COLO829 (cell line): Measurements from ENCODE around the gene HOXB6.

Source experiments
- DNase-seq: peaks from one replicate; pipeline ENCODE4 v3.0.0; 2012; ENCODE audit warnings: low spot score

The HOXB6 gene

GRCh38 chr17:48565925-48566710 is 38.7 kb downstream of the HOXB6 start:
- DNase-seq: no peak

DNA sequence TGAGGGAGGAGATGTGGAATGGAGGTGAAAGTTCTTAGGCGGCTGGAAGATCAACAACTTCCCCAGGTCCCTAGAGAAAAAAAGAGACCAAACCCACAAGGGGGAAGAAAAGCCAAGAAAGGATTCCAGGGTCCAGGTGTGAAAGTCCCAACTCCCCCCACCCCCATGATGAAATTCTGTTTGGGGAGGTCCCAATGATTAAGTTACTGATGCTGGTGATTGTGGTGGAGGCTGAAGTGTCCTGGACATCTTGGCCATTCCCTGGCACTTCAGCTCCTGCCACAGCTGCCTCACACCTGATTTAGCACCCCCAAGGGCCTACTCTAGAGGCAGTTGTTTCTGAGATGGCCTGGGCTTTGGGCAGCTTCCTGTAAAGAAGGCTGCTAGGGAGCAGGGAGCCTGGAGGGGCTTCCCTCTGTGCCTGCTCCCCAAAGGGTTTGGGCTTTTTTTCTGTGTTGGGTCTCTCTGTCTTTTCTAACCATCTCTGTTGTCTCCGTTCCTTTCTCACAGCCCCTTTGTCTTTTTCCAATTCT is 39.7 kb downstream of the HOXB6 start:
- DNase-seq: no peak

DNA sequence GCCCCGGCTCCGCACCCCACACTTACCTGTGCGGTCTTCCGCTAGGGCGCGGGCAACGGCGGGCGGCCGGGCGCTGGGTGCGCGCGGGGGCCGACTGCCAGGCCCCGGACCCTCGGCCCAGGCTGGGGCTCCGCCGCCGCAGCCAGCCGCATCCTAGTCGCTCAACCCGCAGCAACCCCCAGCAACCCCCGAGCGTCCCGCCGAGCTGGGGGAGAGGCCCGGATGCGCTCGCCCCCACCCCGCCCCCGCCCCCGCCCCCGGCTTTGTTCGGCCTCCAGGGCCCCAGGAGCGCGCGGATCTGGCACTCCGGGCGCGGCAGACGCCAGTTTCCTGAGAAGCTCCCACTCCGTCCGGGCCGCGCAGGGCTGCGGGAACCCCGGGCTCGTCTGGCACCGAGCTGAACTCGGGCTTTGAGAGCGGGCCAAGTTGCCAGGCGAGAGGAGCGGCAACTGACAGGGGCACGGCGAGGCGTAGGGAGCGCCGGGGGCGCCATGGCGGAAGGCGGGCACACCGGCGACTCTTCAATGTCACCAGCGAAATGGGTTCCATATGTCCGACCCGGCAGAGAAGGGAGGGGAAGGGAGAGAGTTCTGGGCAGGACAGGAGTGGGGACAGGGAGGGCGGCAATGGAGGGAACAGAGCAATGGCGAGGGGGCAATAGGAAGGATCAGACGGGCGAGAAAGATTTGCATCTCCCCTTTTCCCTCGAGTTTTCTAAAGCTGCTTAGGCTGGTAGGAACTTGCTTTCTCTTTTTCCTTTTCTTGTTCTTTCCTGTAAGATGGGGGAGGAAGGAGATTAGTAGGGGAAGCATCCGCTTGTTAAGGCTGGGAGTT is 40.4 kb downstream of the HOXB6 start:
- no peak for DNase-seq

DNA sequence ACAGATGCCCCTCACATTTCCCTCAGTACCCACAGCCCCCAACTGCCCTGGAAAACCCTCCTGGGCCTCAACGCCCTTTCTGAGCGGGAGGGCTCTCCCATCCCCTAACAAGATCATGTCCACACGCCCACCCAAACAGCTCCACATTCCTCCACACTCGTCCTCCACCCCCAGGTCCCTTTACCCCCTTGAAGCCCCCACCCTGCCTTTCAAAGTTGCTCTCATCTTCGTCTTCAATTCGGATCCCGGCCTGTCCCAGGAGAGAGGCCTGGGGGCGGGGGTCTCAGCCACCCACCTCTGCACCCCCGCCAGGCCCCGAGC is 41.0 kb downstream of the HOXB6 start:
- DNase-seq: no peak

GRCh38 chr17:48563385-48563838 is 41.4 kb downstream of the HOXB6 start:
- no peak for DNase-seq

DNA sequence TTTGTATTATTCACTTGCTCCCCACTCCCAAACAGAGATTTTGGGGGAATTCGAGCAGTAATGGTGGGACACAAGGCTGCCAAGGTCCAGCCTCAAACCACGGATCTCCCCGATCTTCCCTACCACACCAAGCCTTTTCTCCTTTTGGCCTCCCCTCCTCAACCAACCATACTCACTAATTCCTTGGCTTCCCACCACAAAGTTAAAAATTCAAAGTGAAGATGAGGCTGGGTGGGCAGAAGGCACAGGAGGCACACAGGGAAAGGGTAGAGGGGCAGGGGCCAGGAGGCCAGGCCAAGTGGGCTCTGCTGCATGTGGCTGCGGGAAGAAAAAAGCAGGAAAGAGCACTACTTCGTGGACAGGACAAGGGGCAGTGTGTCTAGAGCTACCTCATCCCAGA is 41.9 kb downstream of the HOXB6 start:
- no peak for DNase-seq

DNA sequence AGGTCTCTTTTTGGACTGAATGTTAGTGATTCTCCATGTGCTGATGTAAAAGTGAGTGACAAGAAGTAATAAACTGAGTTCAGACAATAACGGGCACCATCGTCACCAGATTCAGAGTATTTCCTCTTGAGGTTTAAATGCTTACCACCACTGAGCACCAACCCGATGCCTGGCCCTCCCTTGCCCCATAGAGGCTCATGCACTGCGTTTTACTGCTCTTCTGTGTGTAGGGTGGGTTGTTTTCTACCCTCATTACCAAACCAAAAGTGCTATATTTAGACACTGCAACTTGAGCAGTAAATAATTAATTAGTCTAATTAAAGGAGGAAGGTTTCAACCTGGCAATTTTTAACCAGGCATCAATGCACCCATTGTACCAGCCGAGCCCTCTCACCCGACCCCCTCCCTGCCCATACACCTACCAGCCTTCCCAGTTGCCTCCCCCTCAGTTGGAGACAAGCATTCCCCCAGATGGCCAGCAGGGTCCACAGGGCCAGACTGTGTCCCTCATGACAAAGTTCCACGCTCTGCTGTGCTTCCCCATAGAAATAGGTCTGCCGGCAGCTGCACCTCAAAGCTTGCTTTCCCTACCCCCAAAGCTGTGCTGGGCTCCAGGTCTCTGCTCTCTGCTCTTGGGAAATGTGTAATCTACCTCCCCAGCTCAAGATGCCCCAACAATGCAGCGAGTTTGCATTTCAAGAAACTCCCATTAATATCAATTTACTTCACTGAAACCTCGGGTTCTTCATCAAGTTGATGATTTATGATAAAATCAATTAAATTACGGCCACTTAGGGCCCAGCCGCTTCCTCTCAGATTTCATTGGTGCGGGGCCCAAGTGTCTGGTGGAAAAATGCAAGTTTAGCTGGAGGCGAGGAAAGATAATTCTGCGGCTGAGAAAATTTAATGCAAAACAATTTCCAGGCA is 42.6 kb downstream of the HOXB6 start:
- no peak for DNase-seq

GRCh38 chr17:48559840-48560817 is 44.7 kb downstream of the HOXB6 start:
- no peak for DNase-seq

- no peak for DNase-seq
These were observed 45.5 kb downstream of the HOXB6 start for GRCh38 chr17:48559122-48559839.

GRCh38 chr17:48558831-48559121 is 46.0 kb downstream of the HOXB6 start:
- no peak for DNase-seq

GRCh38 chr17:48558057-48558830 is 46.5 kb downstream of the HOXB6 start:
- no peak for DNase-seq

- DNase-seq: no peak
These were observed 48.0 kb downstream of the HOXB6 start for GRCh38 chr17:48556576-48557401.

DNA sequence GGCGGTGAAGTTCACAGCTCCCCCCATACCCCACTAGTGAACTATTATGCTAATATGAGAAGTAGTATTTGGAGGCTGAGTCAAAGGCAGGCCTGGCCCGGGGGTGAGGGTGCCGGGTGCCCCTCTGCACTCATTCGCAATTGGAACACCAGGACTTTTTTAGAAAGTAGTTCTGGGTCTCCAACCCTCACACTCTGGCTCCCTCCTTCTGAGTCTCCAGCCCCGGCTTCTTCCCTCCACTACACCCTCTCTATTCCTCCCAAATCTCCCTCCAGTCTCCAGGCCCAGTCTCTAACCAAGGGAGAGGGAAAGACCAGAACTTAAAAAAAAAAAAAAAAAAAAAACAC is 48.6 kb downstream of the HOXB6 start:
- no peak for DNase-seq

- DNase-seq: peak; percentile 97
These were observed 49.2 kb downstream of the HOXB6 start for GRCh38 chr17:48555258-48556228.

- DNase-seq: no peak
These were observed 50.2 kb downstream of the HOXB6 start for GRCh38 chr17:48554412-48555257.

- DNase-seq: no peak
These were observed 51.0 kb downstream of the HOXB6 start for GRCh38 chr17:48553826-48554225.

DNA sequence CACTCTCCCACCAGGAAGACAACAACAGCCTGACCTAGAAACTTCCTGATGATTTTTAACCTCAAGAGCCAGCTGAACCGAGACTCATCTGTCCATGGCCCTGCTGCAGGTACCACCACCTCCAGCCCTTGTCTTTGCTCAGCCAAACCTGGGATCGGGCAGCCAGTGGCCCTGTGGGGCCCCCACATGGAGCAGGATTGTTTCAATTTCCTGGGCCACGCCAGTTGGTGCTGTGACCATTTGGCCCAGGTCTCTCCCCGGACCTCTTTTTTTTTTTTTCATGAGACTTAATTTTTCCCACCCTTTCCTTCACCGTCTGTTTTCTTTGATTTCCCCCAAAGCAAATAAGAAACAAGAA is 51.6 kb downstream of the HOXB6 start:
- no peak for DNase-seq
